Sigmoid colon (tissue), 4 donors: Measurements from ENCODE around the gene GALNT6.

Source experiments
- EP300 ChIP-seq, 4 donors: sonication (generic); formaldehyde crosslinking; IDR thresholded peaks; one replicate each; pipeline ENCODE4 v1.6.1; 2017; ENCODE audit warnings: antibody characterized with exemption in 4 of 4
- POLR2A ChIP-seq, 2 donors: fragments of 450-650 bp; IDR thresholded peaks; one replicate each; pipeline ENCODE4 v1.6.1; 2016; ENCODE audit warnings: antibody characterized with exemption in 2 of 2, mild to moderate bottlenecking in 2 of 2, moderate library complexity in 2 of 2
- TF ChIP-seq, protein P1 (sequence below), 4 experiments: fragments of 450-650 bp in 3 of 4; fragments of 200-600 bp in 1 of 4; IDR thresholded peaks; one replicate each; pipeline ENCODE4 v1.5.1; 2016 to 2019; ENCODE audit warnings: antibody characterized with exemption in 4 of 4, mild to moderate bottlenecking in 3 of 4, moderate library complexity in 2 of 4

DNA sequence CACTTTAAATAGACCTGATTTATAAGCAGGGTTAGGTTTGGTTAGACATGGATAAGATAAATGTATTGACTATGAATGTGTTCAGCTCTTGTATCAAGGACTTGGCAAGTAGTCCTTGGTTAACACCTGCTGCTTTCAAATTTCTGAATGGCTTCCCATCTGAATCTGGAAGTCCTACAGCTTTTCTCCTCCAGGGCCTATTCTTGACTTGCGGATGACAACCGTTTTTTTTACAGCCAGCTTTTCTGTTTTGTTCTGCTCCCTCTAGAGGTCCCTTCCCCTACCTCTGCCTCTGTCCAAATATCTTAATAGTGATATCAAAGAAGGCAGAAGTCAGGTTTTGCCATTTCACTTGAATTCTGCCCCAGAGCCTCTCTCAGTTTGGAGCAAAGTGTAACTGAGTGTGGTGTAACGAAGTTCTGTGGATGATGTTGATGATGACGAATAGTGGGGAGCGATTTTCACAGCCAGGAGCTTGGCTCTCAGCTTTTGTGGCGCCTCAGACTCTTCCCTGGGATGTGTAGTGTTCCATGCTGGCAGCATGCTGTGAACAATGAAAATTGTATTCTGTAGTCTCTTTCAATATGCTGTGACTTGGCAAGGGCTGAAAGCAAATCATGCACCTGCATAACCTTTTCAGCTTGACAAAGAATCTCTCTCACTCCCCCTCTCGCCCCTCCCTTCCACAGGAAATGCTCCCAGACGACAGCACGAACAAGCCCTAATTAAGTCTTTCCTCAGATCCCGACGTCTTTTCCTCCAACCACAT lies 28.4 kb upstream of the GALNT6 start:
- TF ChIP-seq, protein P1, sequence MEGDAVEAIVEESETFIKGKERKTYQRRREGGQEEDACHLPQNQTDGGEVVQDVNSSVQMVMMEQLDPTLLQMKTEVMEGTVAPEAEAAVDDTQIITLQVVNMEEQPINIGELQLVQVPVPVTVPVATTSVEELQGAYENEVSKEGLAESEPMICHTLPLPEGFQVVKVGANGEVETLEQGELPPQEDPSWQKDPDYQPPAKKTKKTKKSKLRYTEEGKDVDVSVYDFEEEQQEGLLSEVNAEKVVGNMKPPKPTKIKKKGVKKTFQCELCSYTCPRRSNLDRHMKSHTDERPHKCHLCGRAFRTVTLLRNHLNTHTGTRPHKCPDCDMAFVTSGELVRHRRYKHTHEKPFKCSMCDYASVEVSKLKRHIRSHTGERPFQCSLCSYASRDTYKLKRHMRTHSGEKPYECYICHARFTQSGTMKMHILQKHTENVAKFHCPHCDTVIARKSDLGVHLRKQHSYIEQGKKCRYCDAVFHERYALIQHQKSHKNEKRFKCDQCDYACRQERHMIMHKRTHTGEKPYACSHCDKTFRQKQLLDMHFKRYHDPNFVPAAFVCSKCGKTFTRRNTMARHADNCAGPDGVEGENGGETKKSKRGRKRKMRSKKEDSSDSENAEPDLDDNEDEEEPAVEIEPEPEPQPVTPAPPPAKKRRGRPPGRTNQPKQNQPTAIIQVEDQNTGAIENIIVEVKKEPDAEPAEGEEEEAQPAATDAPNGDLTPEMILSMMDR (IDR thresholded peaks at IDR 0.05), result no peak
- TF ChIP-seq EP300 (IDR thresholded peaks at IDR 0.05) (no peak), POLR2A (IDR thresholded peaks at IDR 0.05) (no peak)
